GM19467 (cell line): ENCODE results near the gene CEACAM4.
"Not testable (repeated sequence)": the region's sequence is repeated elsewhere in the genome, so short reads cannot be mapped to it uniquely, and the experiment has no call there.

Experiments
- ATAC-seq: cut with Tn5 transposase; IDR thresholded peaks from one replicate; pipeline ENCODE4 v1.9.1; 2021; ENCODE audit warnings: mild to moderate bottlenecking, moderate library complexity; ENCODE audit not compliant: unreplicated experiment

The CEACAM4 gene

DNA sequence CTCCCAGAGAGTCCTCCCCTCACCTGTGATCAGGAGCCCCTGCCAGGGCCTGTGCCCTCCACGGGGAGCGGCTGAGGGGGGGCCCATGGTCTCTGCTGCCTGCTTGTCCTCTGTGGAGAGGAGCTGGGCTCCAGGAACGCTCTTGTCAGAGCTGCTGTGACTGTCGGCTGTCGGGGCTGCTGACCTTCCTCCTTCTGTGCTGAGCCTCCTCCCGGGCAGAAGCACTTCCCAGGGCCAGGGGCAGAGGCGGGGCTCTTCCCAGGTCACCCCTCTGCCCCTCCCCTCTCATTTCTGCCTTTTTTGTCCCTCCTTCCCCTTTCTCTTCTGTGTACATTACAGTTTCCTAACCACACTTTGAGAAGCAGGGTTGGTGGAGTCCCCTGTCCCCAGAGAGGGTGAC, at the start of gene CEACAM4:
TSS of gene CEACAM4 (minus strand) at position 198 of the 400 bp plus-strand sequence. CDS start at position 87, 111 bp downstream.
- no peak for ATAC-seq

DNA sequence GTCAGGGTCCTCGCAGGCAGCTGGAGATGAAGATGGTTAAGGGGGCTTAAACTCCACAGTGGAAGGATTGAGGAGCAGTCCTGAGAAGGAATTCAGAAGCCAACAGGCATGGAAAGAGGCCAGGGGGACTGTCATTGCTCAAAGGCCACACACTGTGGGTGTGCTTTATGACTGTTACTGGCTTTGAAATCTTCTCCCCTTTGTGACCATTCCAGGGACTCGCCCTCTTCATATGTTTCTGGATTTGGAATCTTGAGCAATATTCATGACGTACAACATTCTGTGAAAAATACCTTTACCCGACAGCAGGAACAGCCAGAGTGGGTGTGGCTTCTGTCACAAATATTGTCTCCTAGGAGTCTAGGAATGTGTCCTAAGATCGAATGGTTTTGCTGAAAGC, 44.6 kb upstream of the CEACAM4 start:
- ATAC-seq: no peak

DNA sequence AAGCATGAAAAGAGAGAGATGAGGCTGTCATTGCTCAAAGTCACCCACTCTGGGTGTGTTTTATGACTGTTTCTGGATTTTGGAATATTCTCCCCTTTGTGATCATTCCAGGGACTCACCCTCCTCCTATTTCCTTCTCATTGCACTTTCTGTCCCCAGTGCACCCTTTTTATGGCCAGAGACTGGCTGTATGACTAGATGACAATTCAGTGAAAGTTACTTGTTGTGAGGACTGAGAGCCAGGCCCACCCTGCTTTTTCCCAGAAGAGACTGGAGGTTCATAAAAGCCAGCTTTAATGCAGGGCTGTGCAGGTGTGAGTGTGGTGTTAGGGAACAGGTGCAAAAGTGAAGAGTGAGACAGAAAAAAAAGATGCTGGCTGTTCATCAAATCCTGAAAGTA, 43.9 kb upstream of the CEACAM4 start:
- ATAC-seq: no peak

DNA sequence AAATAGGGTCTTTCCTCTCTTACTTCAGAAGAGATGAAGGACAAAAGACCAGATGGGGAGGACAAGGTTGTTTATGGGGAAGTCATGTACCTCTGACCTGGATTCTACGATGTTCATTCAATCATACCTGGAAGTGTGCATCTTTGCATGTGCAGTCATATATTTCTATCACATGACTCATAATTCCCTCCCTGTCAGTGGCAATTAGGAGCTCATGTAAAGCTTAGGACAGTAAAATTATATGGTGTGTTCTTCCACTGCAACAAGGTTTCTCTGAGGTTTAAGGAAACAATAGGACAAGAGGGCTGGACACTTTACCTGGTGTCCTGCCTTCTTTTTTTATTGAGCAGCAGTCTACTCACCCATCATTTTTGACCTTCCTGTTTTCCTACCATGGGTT, 41.4 kb upstream of the CEACAM4 start:
- no peak for ATAC-seq

DNA sequence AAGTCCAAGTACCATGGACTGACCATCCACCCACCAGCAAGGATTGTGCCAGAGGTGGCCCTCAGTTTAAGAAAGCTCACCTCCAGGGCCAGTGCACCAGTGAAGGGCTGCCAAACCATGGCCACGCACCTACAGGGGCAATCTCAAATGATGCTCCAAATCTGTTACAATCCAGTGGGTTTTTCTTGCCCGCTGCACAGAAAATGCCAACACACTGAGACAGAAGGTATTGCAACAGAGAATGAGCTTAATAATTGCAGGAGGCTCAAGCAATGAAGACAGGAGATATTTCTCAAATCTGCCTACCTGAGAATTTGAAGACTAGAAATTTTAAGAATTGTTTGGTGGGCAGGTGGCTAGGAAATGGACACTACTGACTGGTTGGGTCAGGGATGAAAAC, 39.2 kb upstream of the CEACAM4 start:
- no peak for ATAC-seq

DNA sequence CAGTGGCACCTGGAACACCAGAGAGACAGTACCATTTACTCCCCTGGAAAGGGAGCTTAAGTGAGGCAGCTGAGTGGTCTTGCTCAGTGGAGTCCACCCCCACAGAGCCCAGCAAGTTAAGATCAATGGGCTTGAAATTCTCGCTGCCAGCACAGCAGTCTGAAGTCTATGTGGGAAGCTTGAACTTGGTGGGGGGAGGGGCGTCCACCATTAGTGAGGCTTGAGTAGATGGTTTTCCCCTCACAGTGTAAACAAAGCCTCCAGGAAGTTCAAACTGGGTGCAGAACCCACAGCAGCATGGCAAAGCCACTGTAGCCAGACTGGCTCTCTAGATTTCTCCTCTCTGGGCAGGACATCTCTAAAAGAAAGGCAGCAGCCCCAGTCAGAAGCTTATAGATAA, 30.3 kb upstream of the CEACAM4 start:
- no peak for ATAC-seq

DNA sequence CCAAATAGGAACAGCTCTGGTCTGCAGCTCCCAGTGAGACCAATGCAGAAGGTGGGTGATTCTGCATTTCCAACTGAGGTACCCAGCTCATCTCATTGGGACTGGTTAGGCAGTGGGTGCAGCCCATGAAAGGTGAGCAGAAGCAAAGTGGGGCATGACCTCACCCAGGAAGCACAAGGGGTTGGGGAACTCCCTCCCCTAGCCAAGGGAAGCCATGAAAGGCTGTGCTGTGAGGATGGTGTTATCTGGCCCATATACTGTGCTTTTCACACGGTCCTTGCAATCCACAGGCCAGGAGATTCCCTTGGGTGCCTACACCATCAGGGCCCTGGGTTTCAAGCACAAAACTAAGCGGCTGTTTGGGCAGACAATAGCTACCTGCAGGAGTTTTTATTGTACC, 29.9 kb upstream of the CEACAM4 start:
- ATAC-seq: not testable (repeated sequence)

DNA sequence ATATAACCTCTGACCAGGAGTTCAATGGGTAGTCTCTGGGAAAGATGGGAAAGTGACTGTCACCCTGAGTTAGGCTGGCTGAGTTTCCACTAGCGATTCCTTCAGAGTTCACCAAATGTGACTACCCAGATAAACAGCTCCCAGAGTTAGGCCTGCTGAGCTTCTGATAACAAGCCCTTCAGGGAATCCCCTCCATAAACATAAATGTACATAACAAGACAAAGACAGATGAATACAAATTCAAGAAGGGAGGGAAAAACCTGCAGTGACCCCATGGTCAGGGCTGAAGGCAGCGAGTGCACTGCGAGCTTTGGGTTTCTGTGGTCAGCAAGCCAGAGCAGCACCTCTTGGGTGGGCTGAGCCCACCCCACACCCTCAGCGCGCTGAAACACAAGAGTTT, 25.4 kb upstream of the CEACAM4 start:
- no peak for ATAC-seq

DNA sequence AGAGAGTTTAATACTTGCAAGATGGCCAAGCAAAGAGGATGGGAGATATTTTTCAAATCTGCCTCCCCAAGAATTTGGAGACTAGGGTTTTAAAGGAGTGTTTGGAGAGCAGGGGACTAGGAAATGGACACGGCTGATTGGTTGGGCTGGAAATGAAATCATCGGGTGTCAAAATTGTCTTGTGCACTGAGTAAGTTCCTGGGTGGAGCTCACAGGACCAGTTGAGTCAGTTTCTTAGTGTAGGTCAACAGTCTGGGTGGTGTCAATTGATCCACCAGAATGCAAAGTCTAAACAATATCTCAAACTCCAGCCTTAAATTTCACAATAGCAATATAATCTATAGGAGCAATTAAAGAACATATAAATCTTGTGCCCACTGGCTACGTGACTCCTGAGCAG, 23.0 kb upstream of the CEACAM4 start:
- no peak for ATAC-seq

DNA sequence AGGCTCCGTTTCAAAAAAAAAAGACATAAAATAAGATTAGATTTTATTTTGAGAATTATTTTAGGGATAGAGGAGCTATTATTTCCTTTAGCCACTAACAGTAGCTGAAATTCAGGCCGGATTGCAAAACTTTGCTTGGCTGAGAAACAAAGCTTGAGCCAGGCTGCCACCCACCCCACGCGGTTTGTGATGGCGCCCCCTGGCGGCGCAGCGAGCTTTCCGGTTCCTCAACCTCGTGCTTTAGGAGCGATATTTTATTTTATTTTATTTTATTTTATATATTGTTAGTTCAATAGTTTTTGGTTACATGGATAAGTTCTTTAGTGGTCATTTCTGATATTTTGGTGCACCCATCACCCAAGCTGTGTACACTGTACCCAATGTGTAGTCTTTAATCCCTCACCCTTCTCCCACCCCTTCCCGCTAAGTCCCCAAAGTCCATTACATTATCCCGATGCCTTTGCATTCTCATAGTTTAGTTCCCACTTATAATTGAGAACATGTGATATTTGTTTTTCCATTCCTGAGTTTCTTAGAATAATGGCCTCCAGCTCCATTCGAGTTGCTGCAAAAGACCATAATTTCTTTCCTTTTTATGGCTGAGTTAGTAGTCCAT, 19.8 kb upstream of the CEACAM4 start:
- no peak for ATAC-seq

DNA sequence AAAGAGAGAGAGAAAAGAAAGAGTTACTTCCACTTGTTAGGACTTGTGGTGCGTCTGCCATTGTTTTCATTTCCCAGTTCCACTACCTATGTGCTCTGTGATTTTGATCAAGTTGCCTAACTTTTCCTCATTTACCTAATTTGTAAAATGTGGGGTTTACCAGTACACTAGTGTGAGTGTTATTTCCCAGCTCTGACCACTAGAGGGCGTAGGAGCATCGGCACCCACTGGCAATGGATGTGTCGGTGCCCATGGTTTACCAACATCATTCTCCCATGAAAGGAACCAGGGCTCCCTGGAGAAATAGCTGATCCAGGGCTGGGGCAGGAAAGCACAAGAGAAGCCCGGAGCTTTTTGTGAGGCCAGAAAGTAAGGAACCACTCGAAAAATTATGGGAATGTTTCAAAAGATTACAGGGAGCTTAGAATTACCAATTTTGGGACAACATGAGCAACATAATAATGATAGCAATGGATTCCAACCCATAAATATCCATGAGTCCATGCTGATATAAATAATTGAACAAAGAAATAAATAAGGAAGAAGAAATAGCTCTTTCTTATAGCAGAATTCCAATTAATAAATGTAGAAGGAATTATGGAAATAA, 15.1 kb upstream of the CEACAM4 start:
- ATAC-seq: no peak

DNA sequence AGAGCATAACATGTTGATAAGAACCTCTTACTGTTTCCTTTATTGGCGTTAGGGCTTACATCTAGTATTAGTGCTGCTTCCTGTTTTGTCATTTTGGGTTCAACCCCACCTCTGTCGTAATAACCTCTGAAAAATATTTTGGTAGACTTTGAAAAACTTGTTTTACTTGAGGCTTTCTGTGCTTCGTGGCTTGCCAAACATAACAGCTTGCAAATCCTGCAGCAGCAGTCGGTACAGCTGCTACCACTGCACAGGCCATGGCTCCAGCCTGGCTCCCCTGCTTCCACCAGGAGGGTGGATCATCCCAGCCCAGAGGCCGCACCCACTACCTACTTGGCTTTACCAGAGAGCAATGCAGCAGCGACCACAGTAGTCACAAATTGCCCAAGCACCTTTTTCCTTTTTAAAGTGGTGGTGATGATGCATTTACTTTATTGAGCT, 11.8 kb upstream of the CEACAM4 start:
- ATAC-seq: no peak

DNA sequence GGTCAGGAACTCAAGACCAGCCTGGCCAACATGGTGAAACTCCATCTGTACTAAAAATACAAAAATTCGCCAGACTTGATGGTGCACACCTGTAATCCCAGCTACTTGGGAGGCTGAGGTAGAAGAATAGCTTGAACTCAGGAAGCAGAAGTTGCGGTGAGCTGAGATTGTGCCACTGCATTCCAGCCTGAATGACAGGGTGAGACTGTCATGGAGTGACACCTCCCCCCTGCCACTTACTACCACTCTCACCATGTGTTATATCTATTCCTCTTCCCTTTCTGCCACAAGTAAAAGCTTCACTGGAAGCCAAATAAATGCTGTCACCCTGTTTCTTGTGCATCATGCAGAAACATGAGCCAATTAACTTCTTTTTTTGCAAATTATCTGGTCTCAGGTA, 10.6 kb upstream of the CEACAM4 start:
- ATAC-seq: no peak

DNA sequence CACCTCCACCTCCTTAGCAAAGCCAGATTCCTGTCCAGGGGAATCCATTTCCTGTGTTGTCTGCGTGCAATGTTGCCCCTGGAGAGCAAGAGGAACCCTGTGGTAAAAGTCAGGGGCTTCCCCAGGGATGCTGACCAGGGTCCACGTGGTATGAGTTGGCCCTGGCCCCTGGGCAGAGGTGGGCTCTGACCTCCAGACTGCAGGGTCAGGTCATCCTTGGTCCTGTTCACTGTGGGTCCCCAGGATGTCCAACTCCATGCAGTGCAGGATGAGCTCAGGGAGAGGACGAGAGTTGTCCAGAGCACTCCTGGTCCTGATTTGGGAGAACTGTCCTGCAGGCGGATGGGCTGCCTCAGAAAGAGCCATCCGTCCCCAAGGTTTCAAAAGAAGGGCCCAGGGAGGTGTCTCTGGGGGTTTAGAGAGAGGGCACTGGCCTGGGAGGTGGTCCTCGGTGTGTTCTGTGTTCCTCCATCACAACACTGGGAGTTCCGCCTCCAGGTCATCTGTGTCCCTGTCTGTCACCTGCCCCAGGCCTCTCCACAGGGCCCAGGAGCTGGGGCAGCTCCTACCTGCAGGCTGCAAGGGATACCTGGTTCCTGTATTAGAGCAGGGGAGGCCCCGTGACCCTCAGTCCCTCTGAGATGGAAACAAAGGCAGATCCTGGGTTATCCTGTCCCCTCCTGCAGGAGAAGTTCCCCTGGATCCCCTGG, 1.2 kb upstream of the CEACAM4 start:
- no peak for ATAC-seq

DNA sequence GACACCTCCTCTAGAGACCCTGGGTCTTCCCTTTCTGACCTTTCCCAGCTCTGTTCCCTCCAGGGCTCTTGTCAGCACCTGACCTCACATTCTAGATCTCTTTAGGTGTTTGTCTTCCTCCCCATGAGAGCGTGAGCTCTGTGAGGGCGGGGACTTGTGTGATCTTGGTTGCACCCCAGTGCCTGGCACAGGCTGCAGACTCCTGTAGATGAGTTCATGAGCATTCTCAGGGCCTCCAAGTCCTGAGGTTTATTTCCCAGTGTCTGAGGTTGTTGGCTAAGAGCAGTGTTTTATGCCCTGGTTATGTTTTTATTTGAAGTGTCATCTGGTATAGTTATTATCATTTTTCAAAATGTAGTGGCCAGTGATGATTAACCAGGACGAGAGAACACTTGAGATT, 596 bp downstream of the CEACAM4 start:
- no peak for ATAC-seq

DNA sequence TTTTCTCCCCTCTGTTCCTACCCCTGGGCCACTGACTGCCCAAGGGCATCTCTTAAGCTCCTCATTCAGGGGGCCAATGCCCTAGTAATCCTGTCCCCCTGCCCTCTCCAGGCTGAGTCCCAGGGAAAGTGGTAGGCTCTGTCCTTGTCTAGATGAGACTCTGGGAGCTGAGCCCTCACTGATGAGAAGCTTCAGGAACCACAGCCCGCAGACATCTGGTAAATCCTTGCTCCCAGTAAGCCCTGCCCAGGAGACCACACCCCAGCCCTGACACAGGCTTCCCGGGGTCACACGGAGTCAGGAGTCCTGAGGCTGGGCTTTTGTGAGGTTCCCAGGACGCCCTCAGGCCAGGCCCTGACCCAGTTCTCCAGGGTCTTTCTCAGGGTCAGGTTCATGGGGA, 1.9 kb downstream of the CEACAM4 start:
- no peak for ATAC-seq

DNA sequence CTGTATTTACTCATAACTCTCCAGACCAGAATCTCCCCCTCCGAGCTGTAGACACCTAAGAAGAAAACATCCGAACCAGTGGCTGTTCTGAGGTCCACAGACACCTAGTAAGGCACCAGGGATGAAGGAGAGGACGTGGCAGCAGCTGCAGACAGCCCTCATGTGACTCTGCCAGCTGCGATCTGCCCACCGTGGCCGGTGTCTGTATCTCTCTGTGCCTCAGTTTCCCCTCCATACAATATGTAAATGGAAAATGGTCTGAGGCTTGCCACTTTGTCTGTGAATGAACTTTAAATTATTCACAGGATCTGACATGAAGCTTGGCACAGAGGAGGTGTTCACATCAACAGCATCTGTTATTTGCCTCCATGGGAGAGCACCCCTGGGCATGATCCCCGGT, 2.4 kb downstream of the CEACAM4 start:
- ATAC-seq: no peak

DNA sequence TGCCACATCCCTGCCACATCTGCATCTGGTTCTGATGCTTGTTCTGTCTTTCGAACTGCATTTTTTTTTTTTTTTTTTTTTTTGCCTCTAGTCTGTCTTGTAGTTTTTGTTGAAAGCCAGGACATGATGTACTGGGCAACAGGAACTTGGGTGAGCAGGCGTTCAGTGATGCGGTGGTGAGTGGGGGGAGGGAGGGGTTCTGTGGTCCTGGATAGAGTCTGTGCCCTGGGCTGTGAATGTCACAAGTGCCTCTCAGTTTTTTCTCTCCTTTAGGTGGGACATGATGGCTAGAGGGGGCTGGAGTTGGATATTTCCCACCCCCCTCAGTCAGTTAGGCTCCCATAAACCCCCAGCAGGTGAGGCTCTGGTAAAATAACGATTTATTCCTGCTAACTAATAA, 3.5 kb downstream of the CEACAM4 start:
- no peak for ATAC-seq

DNA sequence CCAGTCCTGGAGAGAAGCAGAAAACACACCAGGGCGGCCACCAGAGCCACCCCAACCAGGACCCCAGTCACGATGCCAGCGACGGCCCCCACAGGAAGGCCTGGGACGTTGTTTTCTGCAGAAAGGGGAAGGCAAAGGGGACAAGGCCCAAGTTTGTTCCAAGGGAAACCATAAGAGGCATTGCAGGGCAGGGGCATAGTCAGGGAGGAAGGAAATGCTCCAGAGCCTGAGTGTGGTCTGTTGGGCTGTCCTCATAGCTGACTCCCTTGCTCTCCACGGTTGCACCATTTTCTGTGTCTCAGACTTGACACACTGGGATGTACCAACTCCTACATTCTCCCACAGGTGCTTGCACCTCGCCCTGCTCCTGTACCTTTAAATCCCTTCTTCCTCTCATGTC, 5.2 kb downstream of the CEACAM4 start:
- no peak for ATAC-seq

DNA sequence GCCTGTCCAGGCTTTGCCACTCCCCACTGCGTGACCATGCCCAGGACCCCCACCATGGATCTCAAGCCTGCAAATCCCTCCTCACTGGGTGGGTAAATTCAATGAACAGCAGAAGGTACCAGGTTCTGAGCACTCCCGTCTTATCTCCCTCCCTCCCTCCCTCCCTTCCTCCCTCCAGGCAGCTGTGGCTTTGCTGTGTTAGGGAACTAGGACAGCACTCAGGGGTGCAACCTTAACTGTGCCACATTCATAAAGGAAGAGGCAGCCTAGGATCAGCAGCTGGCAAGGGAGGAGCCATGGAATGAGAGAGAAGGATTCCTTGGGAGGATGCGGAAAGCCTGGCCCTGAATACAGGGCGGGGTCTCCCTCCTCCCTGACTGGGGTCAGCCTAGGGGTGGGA, 5.6 kb downstream of the CEACAM4 start:
- ATAC-seq: no peak

DNA sequence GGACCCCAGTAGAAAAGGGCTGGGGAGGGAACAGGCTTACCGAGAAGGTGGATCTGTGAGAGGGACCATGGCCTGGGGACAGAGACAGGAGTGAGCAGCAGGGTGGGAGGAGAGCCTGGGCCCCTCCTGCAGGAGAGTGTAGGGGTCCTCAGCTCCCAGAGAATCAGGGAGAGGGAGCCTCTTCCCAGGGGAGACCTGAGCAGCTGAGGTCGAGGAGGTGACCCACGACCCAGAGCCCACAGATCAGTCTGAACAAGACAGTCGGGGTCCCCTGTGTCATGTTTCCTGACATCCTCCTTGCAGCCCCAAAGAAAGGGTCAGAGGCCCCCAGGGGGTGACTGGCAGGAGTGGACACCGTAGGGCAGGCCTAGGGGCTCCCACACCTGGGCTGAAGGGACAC, 6.7 kb downstream of the CEACAM4 start:
- ATAC-seq: no peak

DNA sequence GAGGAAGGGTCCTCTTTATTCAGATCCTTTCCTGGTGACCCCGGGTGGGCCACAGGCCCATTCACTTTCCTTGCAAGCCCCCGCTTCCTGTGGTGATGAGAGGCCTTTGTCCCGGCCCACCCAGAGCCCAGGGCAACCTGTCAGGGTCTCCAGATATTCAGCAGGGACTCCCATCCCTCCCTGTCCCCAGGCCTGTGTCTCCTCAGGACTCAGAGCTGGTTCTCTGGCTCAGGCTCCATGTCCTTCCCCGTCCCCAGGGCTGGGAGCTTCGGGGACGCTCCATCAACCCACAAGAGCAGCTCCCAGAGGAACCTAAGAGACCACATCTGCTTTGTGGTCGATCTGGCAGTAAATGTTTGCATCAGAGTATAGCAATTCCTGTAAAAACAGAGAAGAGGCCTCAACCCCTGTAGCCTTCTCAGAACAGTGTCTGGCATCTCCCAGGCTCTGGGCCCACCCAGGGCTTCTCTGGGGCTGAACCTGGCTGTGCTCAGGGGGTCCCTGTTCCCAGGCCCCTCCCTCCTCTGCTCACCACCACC, 7.8 kb downstream of the CEACAM4 start:
- ATAC-seq: no peak
